Measurements from ENCODE around the gene IZUMO1.
"Not testable (repeated sequence)": the region's sequence is repeated elsewhere in the genome, so short reads cannot be mapped to it uniquely, and the experiment has no call there.

IZUMO1 gene

GRCh38 chr19:48746738-48747575, at the start of gene IZUMO1:
IZUMO1 (minus strand) TSS chr19:48746909; CDS start chr19:48745859, 1,050 bp downstream.
- DNase-seq, result peak in 49 of 51 donors; percentile 4 to 90 (median 54)

- peak in 3 of 51 donors; percentile 32 to 66 (median 52) for DNase-seq
These were observed 49.0 kb upstream of the IZUMO1 start for GRCh38 chr19:48795685-48796070.

GRCh38 chr19:48795055-48795684, 48.5 kb upstream of the IZUMO1 start:
- peak; percentile 42 to 97 (median 89) for DNase-seq

GRCh38 chr19:48794291-48794690, 47.6 kb upstream of the IZUMO1 start:
- no peak for DNase-seq

GRCh38 chr19:48793271-48793670, 46.6 kb upstream of the IZUMO1 start:
- no peak for DNase-seq

GRCh38 chr19:48787331-48787730, 40.6 kb upstream of the IZUMO1 start:
- not testable (repeated sequence) for DNase-seq

- DNase-seq, result not testable (repeated sequence)
These were observed 39.7 kb upstream of the IZUMO1 start for GRCh38 chr19:48786422-48786821.

- no peak for DNase-seq
These were observed 37.8 kb upstream of the IZUMO1 start for GRCh38 chr19:48784527-48784926.

- no peak for DNase-seq
These were observed 34.1 kb upstream of the IZUMO1 start for GRCh38 chr19:48780631-48781391.

- no peak for DNase-seq
These were observed 32.9 kb upstream of the IZUMO1 start for GRCh38 chr19:48779636-48780035.

- no peak for DNase-seq
These were observed 31.0 kb upstream of the IZUMO1 start for GRCh38 chr19:48777720-48778119.

GRCh38 chr19:48777139-48777538, 30.4 kb upstream of the IZUMO1 start:
- DNase-seq, result no peak

- DNase-seq, result no peak
These were observed 25.8 kb upstream of the IZUMO1 start for GRCh38 chr19:48772503-48772953.

GRCh38 chr19:48770734-48771472, 24.2 kb upstream of the IZUMO1 start:
- no peak for DNase-seq

GRCh38 chr19:48770266-48770665, 23.6 kb upstream of the IZUMO1 start:
- DNase-seq, result no peak

- no peak for DNase-seq
These were observed 22.4 kb upstream of the IZUMO1 start for GRCh38 chr19:48768994-48769713.

- DNase-seq, result not testable (repeated sequence)
These were observed 21.6 kb upstream of the IZUMO1 start for GRCh38 chr19:48768171-48768753.

- not testable (repeated sequence) for DNase-seq
These were observed 19.1 kb upstream of the IZUMO1 start for GRCh38 chr19:48765816-48766215.

- DNase-seq, result no peak
These were observed 13.9 kb upstream of the IZUMO1 start for GRCh38 chr19:48760504-48761205.

Measured in hypothalamus (tissue), 51 donors.